AG04450 (cell line): Measurements from ENCODE around the gene ARHGAP8. TPM values are rescaled to one million over a fixed set of nuclear protein-coding genes. Genes with fewer than 3 reads are reported as not detected.

ENCODE experiments used
- CTCF ChIA-PET: fragments of 300-600, 350-600 bp; formaldehyde crosslinking; extraction: SDS; loops from one replicate; lab custom pipeline; 2022; ENCODE audit warnings: antibody characterized with exemption, inconsistent platforms; lab: Charles Lee
- POLR2A ChIA-PET: fragments of 350-600 bp; formaldehyde crosslinking; extraction: SDS; loops from one replicate; lab custom pipeline; 2021; ENCODE audit warnings: antibody characterized with exemption, inconsistent platforms; lab: Yijun Ruan, JAX
- DNase-seq: peaks from one replicate; pipeline ENCODE4 v3.0.0-alpha.2; 2011; ENCODE audit warnings: low read depth, low spot score
- H3K27ac ChIP-seq: one replicate; pipeline ENCODE4 v1.5.1; 2012; ENCODE audit warnings: low read depth, low read length, control low read depth
- H3K27me3 ChIP-seq: one replicate; pipeline ENCODE4 v1.6.0; 2012; ENCODE audit warnings: low read length; ENCODE audit not compliant: control insufficient read depth, insufficient read depth
- H3K4me3 ChIP-seq: 2 replicates; pipeline ENCODE4 v1.5.1; 2011; ENCODE audit warnings: mild to moderate bottlenecking, low read depth, low read length, control low read depth
- H3K9me3 ChIP-seq: 2 replicates; pipeline ENCODE4 v1.5.1; 2012; ENCODE audit warnings: low read length; ENCODE audit not compliant: control insufficient read depth, insufficient read depth
- polyA plus RNA-seq: library from polyadenylated mRNA; depleted of rRNA; stranded (reverse); fragments of >200 nt; gene quantifications from 2 replicates; pipeline ENCODE4 v1.2.3, GENCODE V29; 2011
- TF ChIP-seq, protein P1 (sequence below): IDR thresholded peaks from 2 replicates; pipeline ENCODE4 v1.5.1; 2011; ENCODE audit warnings: low read depth, low read length, control low read depth, inconsistent platforms

Gene ARHGAP8
- polyA plus RNA-seq, 1 experiment, result 0.16 TPM

DNA sequence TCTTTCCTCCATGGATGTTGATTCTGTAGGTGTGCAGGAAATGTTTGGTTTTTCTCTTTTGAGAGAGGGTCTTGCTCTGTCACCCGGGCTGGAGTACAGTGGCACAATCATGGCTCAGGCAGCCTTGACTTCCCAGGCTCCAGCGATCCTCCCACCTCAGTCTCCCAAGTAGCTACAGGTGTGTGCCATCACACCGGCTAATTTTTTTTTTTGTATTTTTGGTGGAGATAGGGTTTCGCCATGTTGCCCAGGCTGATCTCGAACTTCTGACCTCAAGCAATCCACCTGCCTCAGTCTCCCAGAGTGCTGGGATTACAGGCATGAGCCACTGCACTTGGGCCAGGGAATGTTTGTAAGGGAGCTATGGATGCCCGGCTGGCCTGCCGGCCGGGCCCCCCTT, 45.9 kb upstream of the ARHGAP8 start:
- CTCF ChIA-PET, result interaction anchor here (2.0 to 2.5 kb wide), 2 partner anchors 9 to 22 kb away, joined by 5 read pairs; no protein-coding TSS in a partner anchor
- DNase-seq, result no peak
- no peaks in the 10 kb centered on the region for H3K27me3 ChIP-seq
- H3K9me3 ChIP-seq, result no peaks in the 10 kb centered on the region; the same call in 1 of the 2 replicates
- H3K27ac ChIP-seq, result no peak overlapping the region
- POLR2A ChIA-PET, result no interaction called here
- no peak overlapping the region for H3K4me3 ChIP-seq
- TF ChIP-seq, protein P1, sequence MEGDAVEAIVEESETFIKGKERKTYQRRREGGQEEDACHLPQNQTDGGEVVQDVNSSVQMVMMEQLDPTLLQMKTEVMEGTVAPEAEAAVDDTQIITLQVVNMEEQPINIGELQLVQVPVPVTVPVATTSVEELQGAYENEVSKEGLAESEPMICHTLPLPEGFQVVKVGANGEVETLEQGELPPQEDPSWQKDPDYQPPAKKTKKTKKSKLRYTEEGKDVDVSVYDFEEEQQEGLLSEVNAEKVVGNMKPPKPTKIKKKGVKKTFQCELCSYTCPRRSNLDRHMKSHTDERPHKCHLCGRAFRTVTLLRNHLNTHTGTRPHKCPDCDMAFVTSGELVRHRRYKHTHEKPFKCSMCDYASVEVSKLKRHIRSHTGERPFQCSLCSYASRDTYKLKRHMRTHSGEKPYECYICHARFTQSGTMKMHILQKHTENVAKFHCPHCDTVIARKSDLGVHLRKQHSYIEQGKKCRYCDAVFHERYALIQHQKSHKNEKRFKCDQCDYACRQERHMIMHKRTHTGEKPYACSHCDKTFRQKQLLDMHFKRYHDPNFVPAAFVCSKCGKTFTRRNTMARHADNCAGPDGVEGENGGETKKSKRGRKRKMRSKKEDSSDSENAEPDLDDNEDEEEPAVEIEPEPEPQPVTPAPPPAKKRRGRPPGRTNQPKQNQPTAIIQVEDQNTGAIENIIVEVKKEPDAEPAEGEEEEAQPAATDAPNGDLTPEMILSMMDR, result no peak

DNA sequence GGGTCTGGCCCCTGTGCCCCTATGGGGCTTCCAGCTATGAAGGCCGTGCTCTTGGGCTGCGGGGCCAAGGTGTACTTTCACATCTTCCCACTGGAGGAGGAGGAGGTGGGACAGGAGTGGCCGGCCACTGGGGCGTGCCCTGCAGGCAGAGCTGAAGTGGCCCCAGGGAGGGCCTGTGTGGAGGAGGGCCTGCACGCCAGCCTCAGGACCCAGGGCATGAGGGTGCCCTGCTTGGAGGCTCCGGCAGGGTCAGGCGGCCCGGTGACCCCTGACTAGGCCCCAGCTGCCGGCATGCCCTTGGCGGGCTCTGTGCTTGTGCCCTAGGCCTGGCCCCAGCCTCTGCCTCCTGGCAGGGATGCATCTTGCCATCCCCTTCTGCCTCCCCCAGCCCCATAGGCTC, 45.2 kb upstream of the ARHGAP8 start:
- no peaks in the 10 kb centered on the region; the same call in 1 of the 2 replicates for H3K9me3 ChIP-seq
- DNase-seq, result no peak
- CTCF ChIA-PET, result interaction anchor here (2.0 kb wide), 1 partner anchor 10 kb away, joined by 5 read pairs; no protein-coding TSS in a partner anchor
- H3K27ac ChIP-seq, result no peak overlapping the region
- POLR2A ChIA-PET, result interaction anchor here (0.7 kb wide), 1 partner anchor 529 kb away, joined by 3 read pairs; no protein-coding TSS in a partner anchor
- TF ChIP-seq, protein P1, result no peak
- no peaks in the 10 kb centered on the region for H3K27me3 ChIP-seq
- no peak overlapping the region for H3K4me3 ChIP-seq

DNA sequence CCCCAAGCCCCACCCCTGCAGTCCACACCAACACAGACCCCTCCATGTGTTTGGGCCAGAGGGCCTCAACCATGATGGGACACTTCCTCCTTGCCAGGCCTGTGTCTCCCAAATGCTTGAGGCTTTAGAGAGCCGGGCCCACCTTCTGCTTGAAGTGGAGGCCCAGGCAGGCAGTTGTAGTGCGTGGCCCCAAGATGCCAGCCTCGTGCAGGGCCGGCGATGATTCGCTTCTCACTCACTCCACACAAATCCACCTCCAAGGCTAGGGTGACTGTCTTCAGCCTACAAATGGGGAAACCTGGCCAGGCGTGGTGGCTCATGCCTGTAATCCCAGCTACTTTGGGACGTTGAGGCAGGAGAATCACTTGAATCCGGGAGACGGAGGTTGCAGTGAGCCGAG, 44.6 kb upstream of the ARHGAP8 start:
- H3K27me3 ChIP-seq, result no peaks in the 10 kb centered on the region
- ChIA-PET CTCF (interaction anchor here (1.0 kb wide), 1 partner anchor 11 kb away, joined by 3 read pairs; no protein-coding TSS in a partner anchor), POLR2A (no interaction called here)
- no peak overlapping the region for H3K4me3 ChIP-seq
- TF ChIP-seq, protein P1, result no peak
- no peak for DNase-seq
- H3K9me3 ChIP-seq, result no peaks in the 10 kb centered on the region; the same call in 1 of the 2 replicates
- H3K27ac ChIP-seq, result no peak overlapping the region

DNA sequence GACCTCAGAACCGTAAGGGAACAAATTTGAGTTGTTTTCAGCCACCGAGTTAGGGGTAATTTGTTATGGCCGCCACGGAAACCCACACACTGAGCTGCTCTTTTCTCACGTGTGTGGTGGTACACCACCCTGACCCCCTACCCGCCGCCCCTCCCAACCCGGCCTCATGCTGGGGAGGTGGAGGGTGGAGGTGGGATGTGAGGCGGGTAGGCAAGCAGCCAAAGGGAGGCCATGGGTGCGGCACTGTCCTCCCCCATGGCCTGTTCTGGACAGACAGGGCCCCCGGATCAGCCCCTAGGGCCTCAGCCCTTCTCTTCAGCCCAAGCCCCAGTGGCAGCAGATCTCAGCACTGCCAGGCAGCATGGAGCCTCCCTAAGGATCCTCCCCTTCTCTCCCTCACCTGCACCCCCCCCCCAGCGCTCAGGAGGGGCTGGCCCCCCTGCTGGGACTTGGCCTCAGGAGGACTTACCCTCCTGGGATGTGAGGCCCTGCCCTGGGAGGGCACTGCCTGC, 42.4 kb upstream of the ARHGAP8 start:
- ChIA-PET CTCF (interaction anchor here (1.3 kb wide), 1 partner anchor 18 kb away, joined by 3 read pairs; no protein-coding TSS in a partner anchor), POLR2A (no interaction called here)
- H3K27me3 ChIP-seq, result no peaks in the 10 kb centered on the region
- no peak overlapping the region for H3K27ac ChIP-seq
- H3K9me3 ChIP-seq, result no peaks in the 10 kb centered on the region
- TF ChIP-seq, protein P1, result no peak
- no peak for DNase-seq
- no peak overlapping the region for H3K4me3 ChIP-seq

DNA sequence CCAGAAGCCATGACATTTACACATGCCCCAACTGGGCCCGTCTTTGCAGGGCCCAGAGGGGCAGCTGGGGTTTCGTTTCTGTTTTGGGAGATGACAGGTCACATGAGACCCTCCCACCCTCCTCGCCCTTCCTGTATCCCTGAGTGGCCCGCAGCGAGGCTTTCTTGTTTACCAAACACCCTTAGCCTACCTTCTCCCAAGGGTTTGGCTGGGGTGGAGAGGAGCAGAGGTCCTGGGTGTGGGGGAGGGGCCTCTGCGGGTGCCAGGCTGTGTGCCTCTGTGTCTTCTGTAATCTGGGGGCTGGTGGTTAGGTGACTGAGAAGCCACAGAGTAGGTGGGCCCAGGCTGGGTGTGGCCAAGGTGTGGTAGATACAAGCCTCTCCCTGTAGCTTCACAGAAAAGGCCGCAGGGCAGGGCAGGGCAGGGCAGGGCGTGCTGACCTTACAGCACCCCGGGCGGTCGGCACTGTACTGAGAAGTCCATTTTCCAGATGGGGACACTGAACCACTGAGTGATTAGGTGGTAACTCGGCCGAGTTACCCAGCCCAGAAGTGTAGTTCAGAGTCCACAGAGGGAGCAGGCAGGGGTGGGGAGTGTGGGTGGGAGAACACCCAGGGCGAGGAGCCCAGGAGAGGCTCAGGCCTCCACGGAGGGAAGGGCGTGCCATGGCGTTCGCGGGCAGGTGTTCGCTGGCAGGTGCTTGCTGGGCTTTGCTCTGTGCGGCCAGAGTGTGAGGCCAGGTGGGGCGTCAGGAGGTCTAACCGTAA, 41.7 kb upstream of the ARHGAP8 start:
- Histone ChIP-seq H3K4me3 (no peak overlapping the region), H3K9me3 (no peaks in the 10 kb centered on the region), H3K27me3 (no peaks in the 10 kb centered on the region), H3K27ac (peak overlapping the region; percentile 11)
- DNase-seq, result no peak
- ChIA-PET CTCF (no interaction called here), POLR2A (no interaction called here)
- TF ChIP-seq, protein P1, result no peak
